ENCODE results near the gene HSPA14. TPM values are rescaled to one million over a fixed set of nuclear protein-coding genes. Genes with fewer than 3 reads are reported as not detected.

The HSPA14 gene
- polyA plus RNA-seq, 1 donor (not counting 4 experiments of a cell fraction or from before 2014, with no cell fraction given), result 29.5 TPM

DNA sequence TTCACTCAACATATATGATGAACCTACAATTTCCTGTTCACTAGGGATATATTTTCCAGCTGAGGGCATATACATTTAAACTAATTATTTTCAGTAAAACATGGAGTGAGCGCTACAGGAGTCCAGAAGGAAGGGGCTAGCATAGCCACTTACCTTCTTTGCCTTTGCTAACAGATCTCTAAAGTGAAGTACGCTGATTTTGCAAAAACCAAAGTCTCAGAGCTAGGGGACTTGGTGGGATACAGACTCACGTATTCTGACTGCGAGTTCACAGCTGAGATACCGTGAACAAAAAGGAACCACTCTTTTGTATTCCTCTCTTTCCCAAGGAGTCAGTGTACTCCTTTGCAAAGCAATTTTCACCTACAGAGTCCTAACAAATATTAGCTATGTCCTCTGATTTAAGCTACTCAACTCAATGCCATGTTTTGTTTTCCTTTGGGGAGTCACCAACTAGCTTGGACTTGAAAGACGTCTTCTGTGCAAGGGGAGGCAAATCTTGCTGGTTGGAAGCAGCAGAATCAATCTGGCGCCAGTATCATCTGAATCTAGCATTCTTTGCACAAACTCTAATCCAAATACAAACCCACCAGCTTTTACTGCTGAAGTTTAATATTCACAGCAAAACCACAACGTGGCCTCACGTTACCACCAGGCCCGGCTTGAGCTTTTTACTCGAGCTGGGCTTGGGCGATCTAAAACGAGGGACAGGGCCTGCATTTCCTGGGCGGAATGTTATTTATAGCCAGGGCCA, 926 bp upstream of the HSPA14 start:
- Histone ChIP-seq H3K9ac (ENCODE audit: control insufficient read depth, extremely low read depth, insufficient read depth, low read length) (peak overlapping the region; percentile 96), H3K4me3 (ENCODE audit: control insufficient read depth in 2 of 3, extremely low read depth in 1 of 3, insufficient read depth in 2 of 3, low read depth in 1 of 3, low read length in 3 of 3) (peak overlapping the region; percentile 86 to 95 (median 92)), H3K79me2 (ENCODE audit: control insufficient read depth, insufficient read depth, low read length) (peaks cover 39% of the 10 kb centered on the region), H4K20me1 (ENCODE audit: control insufficient read depth, extremely low read depth, insufficient read depth, low read length) (no peaks in the 10 kb centered on the region), H3K9me3 (ENCODE audit: control insufficient read depth, low read depth, low read length) (no peaks in the 10 kb centered on the region), H3K27ac (ENCODE audit: control insufficient read depth, insufficient read depth, low read length) (peak overlapping the region; percentile 92), H3K4me2 (ENCODE audit: control insufficient read depth, extremely low read depth, insufficient read depth, low read depth, low read length) (peak overlapping the region; percentile 96), H2AFZ (ENCODE audit: control insufficient read depth, low read length) (peak overlapping the region; percentile 90), H3K4me1 (ENCODE audit: control insufficient read depth, extremely low read depth, insufficient read depth, low read length) (peaks cover 12% of the 10 kb centered on the region), H3K27me3 (ENCODE audit: control insufficient read depth, extremely low read depth, insufficient read depth, low read length) (no peaks in the 10 kb centered on the region), H3K9me1 (ENCODE audit: control insufficient read depth, extremely low read depth, insufficient read depth, low read length) (no peaks in the 10 kb centered on the region), H3K36me3 (ENCODE audit: control insufficient read depth in 2 of 2, extremely low read depth in 1 of 2, insufficient read depth in 2 of 2, low read length in 2 of 2) (peaks cover 2 to 10% of the 10 kb centered on the region in 2 experiments)
- DNase-seq (ENCODE audit: low read depth, low spot score), result no peak
- FAIRE-seq, result no peak
- dilution Hi-C loops (cut with MboI; ENCODE audit: extremely low pct_ligation_motif_present, low sequenced_read_pairs), result no loop called here
- TF ChIP-seq EZH2 (IDR thresholded peaks at IDR 0.05; ENCODE audit: low read length), result no peak
- TF ChIP-seq, protein P1, sequence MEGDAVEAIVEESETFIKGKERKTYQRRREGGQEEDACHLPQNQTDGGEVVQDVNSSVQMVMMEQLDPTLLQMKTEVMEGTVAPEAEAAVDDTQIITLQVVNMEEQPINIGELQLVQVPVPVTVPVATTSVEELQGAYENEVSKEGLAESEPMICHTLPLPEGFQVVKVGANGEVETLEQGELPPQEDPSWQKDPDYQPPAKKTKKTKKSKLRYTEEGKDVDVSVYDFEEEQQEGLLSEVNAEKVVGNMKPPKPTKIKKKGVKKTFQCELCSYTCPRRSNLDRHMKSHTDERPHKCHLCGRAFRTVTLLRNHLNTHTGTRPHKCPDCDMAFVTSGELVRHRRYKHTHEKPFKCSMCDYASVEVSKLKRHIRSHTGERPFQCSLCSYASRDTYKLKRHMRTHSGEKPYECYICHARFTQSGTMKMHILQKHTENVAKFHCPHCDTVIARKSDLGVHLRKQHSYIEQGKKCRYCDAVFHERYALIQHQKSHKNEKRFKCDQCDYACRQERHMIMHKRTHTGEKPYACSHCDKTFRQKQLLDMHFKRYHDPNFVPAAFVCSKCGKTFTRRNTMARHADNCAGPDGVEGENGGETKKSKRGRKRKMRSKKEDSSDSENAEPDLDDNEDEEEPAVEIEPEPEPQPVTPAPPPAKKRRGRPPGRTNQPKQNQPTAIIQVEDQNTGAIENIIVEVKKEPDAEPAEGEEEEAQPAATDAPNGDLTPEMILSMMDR (optimal IDR thresholded peaks at IDR 0.05 in 1 of 3, IDR thresholded peaks at IDR 0.05 in 1 of 3, conservative IDR thresholded peaks at IDR 0.05 in 1 of 3; ENCODE audit: extremely low read depth in 1 of 3, insufficient read depth in 2 of 3, low read length in 3 of 3), result no peak

DNA sequence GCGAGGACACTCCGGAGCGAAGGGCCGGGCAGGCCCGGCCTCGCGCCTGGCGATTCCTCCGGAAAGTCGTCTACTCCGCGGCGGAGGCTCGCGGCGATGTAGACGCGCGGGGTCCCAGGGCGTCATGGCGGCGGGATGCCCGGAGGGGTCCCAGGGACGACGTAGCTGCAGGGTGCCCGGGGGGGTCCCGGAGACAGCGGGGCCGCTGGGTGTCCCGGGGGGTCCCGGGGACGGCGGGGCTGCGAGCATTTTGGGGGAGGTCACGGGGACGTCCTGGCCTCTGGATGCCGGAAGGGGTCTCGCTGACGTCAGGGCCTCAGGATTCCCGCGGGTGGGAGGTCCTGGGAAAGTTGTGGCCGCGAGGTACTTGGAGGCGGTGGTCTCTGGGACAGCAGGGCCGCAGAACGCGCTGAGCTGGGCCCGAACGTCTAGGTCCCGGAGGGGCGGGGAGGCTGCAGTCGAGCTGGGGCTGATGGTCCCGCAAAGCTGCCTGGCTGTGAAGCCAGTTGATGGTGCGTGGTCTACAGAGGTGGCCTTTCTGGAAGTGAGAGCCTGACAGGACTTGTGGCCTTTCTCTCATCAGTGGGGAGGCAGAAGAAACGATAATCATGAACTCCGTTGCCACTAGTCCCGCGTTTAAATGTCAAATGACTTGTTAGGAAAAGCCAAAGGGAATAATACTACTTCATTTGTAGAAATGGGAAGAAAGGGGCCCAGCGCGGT, 637 bp downstream of the HSPA14 start:
- Histone ChIP-seq H3K27ac (ENCODE audit: control insufficient read depth, insufficient read depth, low read length) (peak overlapping the region; percentile 92), H3K4me2 (ENCODE audit: control insufficient read depth, extremely low read depth, insufficient read depth, low read depth, low read length) (peak overlapping the region; percentile 89), H3K4me1 (ENCODE audit: control insufficient read depth, extremely low read depth, insufficient read depth, low read length) (peaks cover 12% of the 10 kb centered on the region), H4K20me1 (ENCODE audit: control insufficient read depth, extremely low read depth, insufficient read depth, low read length) (no peaks in the 10 kb centered on the region), H3K9me1 (ENCODE audit: control insufficient read depth, extremely low read depth, insufficient read depth, low read length) (no peaks in the 10 kb centered on the region), H3K79me2 (ENCODE audit: control insufficient read depth, insufficient read depth, low read length) (peaks cover 47% of the 10 kb centered on the region), H2AFZ (ENCODE audit: control insufficient read depth, low read length) (peak overlapping the region; percentile 96), H3K9ac (ENCODE audit: control insufficient read depth, extremely low read depth, insufficient read depth, low read length) (peak overlapping the region; percentile 96), H3K27me3 (ENCODE audit: control insufficient read depth, extremely low read depth, insufficient read depth, low read length) (no peaks in the 10 kb centered on the region), H3K9me3 (ENCODE audit: control insufficient read depth, low read depth, low read length) (no peaks in the 10 kb centered on the region), H3K4me3 (ENCODE audit: control insufficient read depth in 2 of 3, extremely low read depth in 1 of 3, insufficient read depth in 2 of 3, low read depth in 1 of 3, low read length in 3 of 3) (peak overlapping the region; percentile 92 to 98 (median 95)), H3K36me3 (ENCODE audit: control insufficient read depth in 2 of 2, extremely low read depth in 1 of 2, insufficient read depth in 2 of 2, low read length in 2 of 2) (peaks cover 12 to 24% of the 10 kb centered on the region in 2 experiments)
- DNase-seq (ENCODE audit: low read depth, low spot score) (no peak), FAIRE-seq (no peak)
- dilution Hi-C loops (cut with MboI; ENCODE audit: extremely low pct_ligation_motif_present, low sequenced_read_pairs), result no loop called here
- TF ChIP-seq EZH2 (IDR thresholded peaks at IDR 0.05; ENCODE audit: low read length), result no peak
- TF ChIP-seq, protein P1 (optimal IDR thresholded peaks at IDR 0.05 in 1 of 3, IDR thresholded peaks at IDR 0.05 in 1 of 3, conservative IDR thresholded peaks at IDR 0.05 in 1 of 3; ENCODE audit: extremely low read depth in 1 of 3, insufficient read depth in 2 of 3, low read length in 3 of 3), result no peak
